Measurements from ENCODE around the gene FALEC.

Gene FALEC

DNA sequence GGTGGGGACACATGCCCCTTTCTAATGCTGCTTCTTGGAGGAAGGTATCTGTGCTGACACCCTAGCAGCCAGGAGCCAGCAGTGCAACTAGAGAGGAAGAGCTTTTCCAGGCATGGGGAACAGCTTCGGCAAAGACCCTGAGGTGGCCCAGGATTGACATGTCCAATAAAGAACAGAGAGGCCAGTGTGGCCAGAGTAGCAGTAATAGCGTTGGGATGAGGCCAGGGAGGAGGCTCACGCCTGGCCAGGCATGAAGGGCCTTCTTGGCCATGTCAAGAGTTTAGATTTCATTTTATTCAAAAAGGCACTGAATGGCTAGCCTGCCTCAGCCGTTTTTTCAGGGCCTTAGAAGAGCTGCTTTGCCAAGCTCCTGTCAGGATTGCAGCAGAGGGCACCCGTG is 17.3 kb downstream of the FALEC start:
- Histone ChIP-seq H2AFZ (ENCODE audit: low read depth, low read length, severe bottlenecking) (no peak overlapping the region), H3K4me2 (ENCODE audit: low read depth, low read length, poor library complexity, severe bottlenecking) (no peak overlapping the region), H3K9ac (ENCODE audit: low read length) (no peak overlapping the region), H3K36me3 (ENCODE audit: low read length) (no peaks in the 10 kb centered on the region), H3K27ac (ENCODE audit: low read depth, low read length) (no peak overlapping the region), H3K9me3 (ENCODE audit: insufficient read depth, low read length) (no peaks in the 10 kb centered on the region), H3K4me3 (ENCODE audit: insufficient read depth, low read length, poor library complexity, severe bottlenecking) (no peak overlapping the region), H4K20me1 (ENCODE audit: low read depth, low read length) (no peaks in the 10 kb centered on the region), H3K9me2 (replicated peaks; ENCODE audit: insufficient read depth, low read length) (no peaks in the 10 kb centered on the region), H3K27me3 (ENCODE audit: low read length) (no peaks in the 10 kb centered on the region), H3F3A (ENCODE audit: insufficient read depth) (no peaks in the 10 kb centered on the region), H3K79me2 (ENCODE audit: insufficient read depth, low read length) (no peaks in the 10 kb centered on the region)
- TF ChIP-seq, protein P1, sequence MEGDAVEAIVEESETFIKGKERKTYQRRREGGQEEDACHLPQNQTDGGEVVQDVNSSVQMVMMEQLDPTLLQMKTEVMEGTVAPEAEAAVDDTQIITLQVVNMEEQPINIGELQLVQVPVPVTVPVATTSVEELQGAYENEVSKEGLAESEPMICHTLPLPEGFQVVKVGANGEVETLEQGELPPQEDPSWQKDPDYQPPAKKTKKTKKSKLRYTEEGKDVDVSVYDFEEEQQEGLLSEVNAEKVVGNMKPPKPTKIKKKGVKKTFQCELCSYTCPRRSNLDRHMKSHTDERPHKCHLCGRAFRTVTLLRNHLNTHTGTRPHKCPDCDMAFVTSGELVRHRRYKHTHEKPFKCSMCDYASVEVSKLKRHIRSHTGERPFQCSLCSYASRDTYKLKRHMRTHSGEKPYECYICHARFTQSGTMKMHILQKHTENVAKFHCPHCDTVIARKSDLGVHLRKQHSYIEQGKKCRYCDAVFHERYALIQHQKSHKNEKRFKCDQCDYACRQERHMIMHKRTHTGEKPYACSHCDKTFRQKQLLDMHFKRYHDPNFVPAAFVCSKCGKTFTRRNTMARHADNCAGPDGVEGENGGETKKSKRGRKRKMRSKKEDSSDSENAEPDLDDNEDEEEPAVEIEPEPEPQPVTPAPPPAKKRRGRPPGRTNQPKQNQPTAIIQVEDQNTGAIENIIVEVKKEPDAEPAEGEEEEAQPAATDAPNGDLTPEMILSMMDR (IDR thresholded peaks at IDR 0.05; ENCODE audit: insufficient read depth, low read length, poor library complexity, severe bottlenecking) = no peak

- no peaks in the 10 kb centered on the region for H4K20me1 ChIP-seq (ENCODE audit: low read depth, low read length)
- H3K9me3 ChIP-seq (ENCODE audit: insufficient read depth, low read length) = no peaks in the 10 kb centered on the region
- H3K4me3 ChIP-seq (ENCODE audit: insufficient read depth, low read length, poor library complexity, severe bottlenecking) = no peak overlapping the region
- TF ChIP-seq EZH2phosphoT487 (conservative IDR thresholded peaks at IDR 0.05; ENCODE audit: low read length) = no peak
- TF ChIP-seq, protein P1 (IDR thresholded peaks at IDR 0.05; ENCODE audit: insufficient read depth, low read length, poor library complexity, severe bottlenecking) = no peak
- H3K27me3 ChIP-seq (ENCODE audit: low read length) = no peaks in the 10 kb centered on the region
- no peaks in the 10 kb centered on the region for H3K9me2 ChIP-seq (replicated peaks; ENCODE audit: insufficient read depth, low read length)
- H3F3A ChIP-seq (ENCODE audit: insufficient read depth) = no peaks in the 10 kb centered on the region
- no peak overlapping the region for H3K4me2 ChIP-seq (ENCODE audit: low read depth, low read length, poor library complexity, severe bottlenecking)
- no peaks in the 10 kb centered on the region for H3K36me3 ChIP-seq (ENCODE audit: low read length)
- no peak overlapping the region for H3K27ac ChIP-seq (ENCODE audit: low read depth, low read length)
- H3K9ac ChIP-seq (ENCODE audit: low read length) = no peak overlapping the region
- H2AFZ ChIP-seq (ENCODE audit: low read depth, low read length, severe bottlenecking) = no peak overlapping the region
- H3K79me2 ChIP-seq (ENCODE audit: insufficient read depth, low read length) = no peaks in the 10 kb centered on the region
These were observed 18.4 kb downstream of the FALEC start for GRCh38 chr1:150534002-150534401.

GRCh38 chr1:150535511-150536287 is 20.1 kb downstream of the FALEC start:
- Histone ChIP-seq H2AFZ (ENCODE audit: low read depth, low read length, severe bottlenecking) (no peak overlapping the region), H3K4me3 (ENCODE audit: insufficient read depth, low read length, poor library complexity, severe bottlenecking) (no peak overlapping the region), H3K9me2 (replicated peaks; ENCODE audit: insufficient read depth, low read length) (no peaks in the 10 kb centered on the region), H3F3A (ENCODE audit: insufficient read depth) (no peaks in the 10 kb centered on the region), H3K27me3 (ENCODE audit: low read length) (no peaks in the 10 kb centered on the region), H3K79me2 (ENCODE audit: insufficient read depth, low read length) (no peaks in the 10 kb centered on the region), H4K20me1 (ENCODE audit: low read depth, low read length) (no peaks in the 10 kb centered on the region), H3K36me3 (ENCODE audit: low read length) (no peaks in the 10 kb centered on the region), H3K27ac (ENCODE audit: low read depth, low read length) (no peak overlapping the region), H3K4me2 (ENCODE audit: low read depth, low read length, poor library complexity, severe bottlenecking) (no peak overlapping the region), H3K9me3 (ENCODE audit: insufficient read depth, low read length) (no peaks in the 10 kb centered on the region), H3K9ac (ENCODE audit: low read length) (no peak overlapping the region)
- TF ChIP-seq, protein P1 (IDR thresholded peaks at IDR 0.05; ENCODE audit: insufficient read depth, low read length, poor library complexity, severe bottlenecking) = no peak
- no peak for TF ChIP-seq EZH2phosphoT487 (conservative IDR thresholded peaks at IDR 0.05; ENCODE audit: low read length)
